GM21717 (cell line): Measurements from ENCODE around the gene NAPG.
"Not testable (repeated sequence)": the region's sequence is repeated elsewhere in the genome, so short reads cannot be mapped to it uniquely, and the experiment has no call there.

Experiments used
- ATAC-seq: cut with Tn5 transposase; IDR thresholded peaks from one replicate; pipeline ENCODE4 v1.9.1; 2021; ENCODE audit warnings: mild to moderate bottlenecking, moderate library complexity; ENCODE audit not compliant: unreplicated experiment

The NAPG gene

DNA sequence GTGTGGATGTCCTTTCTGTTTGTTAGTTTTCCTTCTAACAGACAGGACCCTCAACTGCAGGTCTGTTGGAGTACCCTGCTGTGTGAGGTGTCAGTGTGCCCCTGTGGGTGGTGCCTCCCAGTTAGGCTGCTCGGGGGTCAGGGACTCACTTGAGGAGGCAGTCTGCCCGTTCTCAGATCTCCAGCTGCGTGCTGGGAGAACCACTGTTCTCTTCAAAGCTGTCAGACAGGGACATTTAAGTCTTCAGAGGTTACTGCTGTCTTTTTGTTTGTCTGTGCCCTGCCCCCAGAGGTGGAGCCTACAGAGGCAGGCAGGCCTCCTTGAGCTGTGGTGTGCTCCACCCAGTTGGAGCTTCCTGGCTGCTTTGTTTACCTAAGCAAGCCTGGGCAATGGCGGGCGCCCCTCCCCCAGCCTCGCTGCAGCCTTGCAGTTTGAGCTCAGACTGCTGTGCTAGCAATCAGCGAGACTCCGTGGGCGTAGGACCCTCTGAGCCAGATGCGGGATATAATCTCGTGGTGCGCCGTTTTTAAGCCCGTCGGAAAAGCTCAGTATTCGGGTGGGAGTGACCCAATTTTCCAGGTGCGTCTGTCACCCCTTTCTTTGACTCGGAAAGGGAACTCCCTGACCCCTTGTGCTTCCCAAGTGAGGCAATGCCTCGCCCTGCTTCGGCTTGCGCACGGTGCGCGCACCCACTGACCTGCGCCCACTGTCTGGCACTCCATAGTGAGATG, 52.2 kb downstream of the NAPG start:
- ATAC-seq: not testable (repeated sequence)

DNA sequence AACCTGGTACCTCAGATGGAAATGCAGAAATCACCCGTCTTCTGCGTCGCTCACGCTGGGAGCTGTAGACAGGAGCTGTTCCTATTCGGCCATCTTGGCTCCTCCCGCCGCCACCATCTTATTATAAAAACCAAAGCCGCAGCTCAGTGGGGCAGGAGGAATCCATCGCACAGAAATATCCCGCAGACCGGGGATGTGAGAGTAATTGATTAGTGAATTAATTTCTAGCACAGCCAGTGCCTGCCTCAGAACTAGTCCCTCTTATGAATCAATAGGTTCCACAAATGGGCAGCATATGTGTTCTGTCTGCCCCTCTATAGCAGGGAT, 52.7 kb downstream of the NAPG start:
- ATAC-seq: not testable (repeated sequence)

DNA sequence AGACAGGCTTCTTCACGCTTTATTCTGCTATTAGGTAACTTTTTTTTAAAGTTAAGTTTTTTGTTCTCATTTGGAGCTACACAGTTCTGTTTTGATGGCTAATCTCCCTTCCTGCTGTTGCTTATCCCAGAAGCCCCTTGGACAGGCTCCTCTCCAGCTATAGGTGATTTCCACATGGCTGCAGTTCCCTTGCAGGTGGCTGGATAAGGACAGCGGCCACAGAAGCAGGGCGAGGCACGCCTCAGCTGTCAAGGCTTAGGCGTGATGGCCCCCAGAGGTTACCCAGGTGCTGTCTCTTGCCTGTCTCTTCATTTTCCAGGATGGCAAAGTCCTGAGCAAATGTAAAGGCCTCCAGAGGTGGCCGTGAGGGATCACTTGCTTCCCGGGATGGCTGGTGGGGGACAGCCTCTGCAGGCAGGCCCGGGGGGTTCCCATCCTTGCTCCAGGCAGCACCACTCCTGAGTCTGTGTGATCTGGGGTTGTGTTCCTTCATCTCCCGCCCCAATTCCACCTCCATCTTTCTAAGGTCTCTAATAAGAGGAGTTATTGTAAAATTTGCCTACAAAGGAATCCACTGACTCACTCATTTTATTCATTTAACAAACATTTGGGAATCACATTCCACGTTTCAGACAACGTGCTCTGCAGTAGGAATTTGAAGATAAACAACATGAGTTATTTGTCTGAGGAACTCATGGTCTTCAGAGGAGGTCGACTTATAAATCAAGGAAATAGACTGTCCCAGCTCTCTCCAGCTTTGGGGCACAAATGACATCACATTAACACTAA, 53.4 kb downstream of the NAPG start:
- no peak for ATAC-seq

DNA sequence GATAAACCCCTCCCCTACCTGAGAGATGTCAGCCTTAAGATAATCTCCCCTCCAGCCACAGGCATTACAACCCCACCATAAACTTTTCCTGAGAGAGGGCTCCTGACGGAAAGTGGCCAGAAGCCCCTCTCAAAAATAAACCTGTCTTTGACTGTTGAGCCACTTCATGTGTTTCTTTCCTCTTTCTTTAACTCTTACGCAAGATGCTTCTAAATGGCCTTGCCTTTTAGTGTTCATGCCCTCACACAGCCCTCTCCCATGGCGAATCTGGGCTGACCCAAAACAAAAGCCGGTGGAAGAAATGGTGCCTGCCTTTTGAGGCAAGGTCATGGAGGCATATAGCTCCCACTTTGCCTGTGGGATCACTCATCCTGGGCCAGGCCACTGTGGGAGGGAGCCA, 54.4 kb downstream of the NAPG start:
- no peak for ATAC-seq

DNA sequence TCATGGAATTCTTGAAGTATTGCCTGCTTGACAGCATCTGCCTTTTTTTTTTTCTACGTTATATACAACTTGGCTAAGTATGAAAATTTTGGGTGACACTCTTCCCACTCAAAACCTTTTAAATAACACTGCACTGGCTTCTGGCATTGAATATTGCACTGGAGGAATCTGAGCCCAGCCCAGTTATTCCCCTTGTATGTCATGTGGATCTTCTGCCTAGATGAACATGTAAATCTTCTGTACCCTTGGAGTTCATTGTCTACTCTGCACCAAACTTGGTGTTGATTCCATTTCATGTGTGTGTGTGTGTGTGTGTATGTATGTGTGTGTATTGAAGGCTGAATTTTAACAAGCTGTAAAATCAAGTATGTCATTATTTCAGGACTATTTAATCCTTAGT, 59.4 kb downstream of the NAPG start:
- ATAC-seq: no peak

DNA sequence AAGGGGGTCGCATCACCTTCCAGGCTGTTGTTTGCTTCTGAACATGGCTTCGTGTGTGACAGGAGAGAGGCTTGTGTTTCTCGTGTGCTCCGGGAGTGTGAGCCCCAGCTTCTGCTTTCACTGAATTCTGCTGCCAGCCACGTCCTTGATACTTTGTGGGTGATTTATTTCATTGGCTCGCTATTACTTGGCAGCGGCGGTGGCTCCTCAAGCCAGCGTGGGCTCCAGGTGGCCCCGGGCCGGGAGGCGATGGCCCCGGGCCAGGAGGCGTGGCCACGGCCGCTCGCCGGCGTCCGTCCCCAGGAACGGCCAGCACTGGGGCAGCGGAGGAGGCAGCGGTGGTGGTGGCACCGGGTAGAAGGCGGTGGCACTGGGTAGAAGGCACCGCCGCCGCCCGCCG, 63.1 kb downstream of the NAPG start:
- no peak for ATAC-seq

DNA sequence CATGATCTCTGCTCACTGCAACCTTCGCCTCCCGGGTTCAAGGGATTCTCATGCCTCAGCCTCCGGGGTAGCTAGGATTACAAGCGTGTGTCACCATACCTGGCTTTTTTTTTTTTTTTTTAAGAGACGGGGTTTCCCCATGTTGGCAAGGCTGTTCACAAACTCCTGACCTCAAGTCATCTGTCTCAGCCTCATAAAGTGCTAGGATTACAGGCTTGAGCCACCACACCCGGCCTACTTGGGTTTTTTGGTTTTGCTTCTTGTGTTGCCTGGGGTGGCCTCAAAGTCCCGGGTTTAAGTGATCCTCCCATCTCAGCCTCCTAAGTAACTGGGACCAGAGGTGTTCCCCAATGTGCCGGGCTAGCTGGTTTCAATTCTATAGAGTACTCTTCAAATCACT, 64.6 kb downstream of the NAPG start:
- no peak for ATAC-seq

DNA sequence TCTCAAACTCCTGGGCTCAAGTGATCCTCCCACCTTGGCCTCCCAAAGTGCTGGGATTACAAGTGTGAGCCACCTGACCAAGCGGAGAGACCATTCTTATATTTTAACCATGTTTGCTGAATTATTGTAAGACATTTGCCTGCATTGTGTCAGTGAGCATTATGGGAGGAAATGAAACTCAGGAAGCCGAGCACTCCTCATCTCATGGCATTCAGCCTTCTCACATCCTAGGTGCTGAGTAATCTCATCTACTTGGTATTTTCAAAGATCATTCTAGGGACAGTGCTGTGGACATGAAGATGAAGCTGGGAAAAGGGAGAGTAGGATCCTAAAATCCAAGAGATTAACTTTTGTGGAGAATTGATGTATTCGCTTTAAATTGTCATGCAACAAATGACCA, 66.1 kb downstream of the NAPG start:
- ATAC-seq: no peak

DNA sequence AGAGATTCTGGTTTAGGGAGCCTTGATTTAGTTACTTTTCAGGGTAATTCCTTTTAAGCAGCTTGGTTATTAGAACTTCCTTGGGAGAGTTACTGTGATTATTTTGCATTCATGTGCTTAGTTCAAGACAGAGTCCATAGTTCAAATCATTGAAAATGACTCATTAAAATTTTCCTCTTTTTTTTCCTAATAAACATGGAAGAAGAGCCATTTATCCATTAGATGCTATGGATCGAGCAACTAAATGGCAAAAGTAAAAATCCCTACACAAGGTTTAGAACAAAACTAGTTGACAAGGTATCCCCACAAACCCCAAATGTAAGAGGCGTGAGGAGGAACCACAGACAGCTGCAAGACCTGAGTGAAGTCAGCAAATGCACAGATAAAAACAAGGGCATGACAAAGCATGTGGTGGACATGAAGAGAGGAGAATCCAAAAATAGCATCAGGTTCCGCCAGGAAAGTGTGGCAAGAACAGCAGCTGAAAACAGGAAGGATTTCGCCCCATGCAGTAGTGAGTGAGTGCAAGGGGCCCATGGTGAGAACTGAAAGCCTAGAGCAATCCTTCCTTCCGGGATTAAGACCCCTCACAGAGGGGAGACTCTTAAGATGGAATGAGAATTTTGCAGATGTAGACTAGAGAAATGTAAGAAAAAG, 67.7 kb downstream of the NAPG start:
- not testable (repeated sequence) for ATAC-seq

DNA sequence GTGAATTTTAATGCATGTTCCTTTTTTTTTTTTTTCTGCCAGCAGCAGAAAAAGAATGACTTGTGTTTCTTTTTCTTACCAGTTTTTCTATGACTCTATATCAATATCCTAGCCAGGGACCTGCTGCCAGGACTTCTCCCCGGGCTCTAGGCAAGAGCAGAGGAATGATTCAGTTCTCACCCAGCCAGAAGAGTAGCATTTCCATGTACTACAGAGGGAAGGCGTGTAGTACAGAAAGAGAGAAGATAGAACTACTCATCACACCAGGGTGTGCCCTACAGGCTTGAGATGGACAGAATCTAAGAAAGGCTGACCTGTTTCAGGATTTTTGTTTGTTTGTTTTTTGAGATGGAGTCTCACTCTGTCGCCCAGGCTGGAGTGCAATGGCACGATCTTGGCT, 70.1 kb downstream of the NAPG start:
- ATAC-seq: not testable (repeated sequence)

DNA sequence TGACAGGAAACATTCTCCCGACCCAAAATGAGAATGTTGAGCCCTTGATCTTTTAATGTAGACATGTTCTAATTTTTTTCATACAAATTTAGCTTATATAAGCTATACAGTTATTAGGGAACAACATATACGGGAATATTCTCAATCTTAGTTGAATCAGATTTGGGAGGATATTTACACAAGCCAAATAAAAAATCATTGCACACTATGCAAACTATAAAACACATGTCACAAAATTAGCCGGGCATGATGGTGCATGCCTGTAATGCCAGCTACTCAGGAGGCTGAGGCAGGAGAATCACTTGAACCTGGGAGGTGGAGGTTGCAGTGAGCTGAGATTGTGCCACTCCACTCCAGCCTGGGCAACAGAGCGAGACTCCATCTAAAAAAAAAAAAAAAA, 71.9 kb downstream of the NAPG start:
- not testable (repeated sequence) for ATAC-seq

DNA sequence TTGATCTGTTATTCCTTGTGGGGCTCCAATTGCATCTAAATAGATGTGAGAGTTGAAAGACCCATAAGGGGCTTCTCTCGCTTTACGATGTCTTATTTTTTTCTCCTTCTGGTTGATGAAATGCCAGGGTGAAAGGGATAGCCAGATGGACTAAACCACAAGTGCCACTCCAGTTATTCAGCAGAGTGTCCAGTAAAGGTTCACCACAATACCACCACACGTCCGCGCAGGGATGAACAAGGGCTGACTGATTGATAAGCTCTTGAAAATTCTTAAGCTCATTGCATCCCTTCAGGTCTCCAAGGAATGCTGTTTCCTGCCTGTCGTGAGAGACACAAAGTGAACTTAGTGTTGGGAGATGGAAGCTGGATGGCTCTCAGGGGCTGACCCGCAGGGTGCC, 74.9 kb downstream of the NAPG start:
- not testable (repeated sequence) for ATAC-seq
